HG03060 (cell line): ENCODE measurements around the gene DISP1.

Experiments
- ATAC-seq: cut with Tn5 transposase; IDR thresholded peaks from one replicate; pipeline ENCODE4 v1.9.1; 2021; ENCODE audit warnings: low read depth, moderate number of reproducible peaks; ENCODE audit not compliant: unreplicated experiment

The DISP1 gene

DNA sequence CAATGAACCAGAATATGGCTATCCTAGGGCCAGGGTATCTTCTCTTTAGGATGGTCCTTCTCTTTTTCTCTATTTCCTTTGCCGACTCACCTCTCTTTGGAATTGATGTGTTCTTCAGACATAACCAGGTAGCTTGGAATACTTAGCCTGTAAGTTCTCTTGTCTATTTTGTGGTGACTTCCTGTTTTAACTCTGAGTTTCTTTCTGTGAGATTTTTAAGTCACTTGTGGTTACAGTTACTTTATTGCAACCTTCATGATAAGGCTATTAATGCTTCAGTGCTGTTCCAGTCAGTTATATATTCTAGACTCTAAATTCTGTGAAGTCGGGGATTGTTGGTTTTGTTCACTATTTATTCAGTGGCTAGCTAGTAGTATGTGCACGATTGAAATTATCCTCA is 46.2 kb downstream of the DISP1 start:
- ATAC-seq: no peak
